Panc1 (cell line): ENCODE results near the gene CYSRT1. TPM values are rescaled to one million over a fixed set of nuclear protein-coding genes. Genes with fewer than 3 reads are reported as not detected.

ENCODE experiments used
- ATAC-seq: fragments of 200-7000 bp; cut with Tn5 transposase; 2 replicates; pipeline ENCODE4 v1.9.1; 2020; ENCODE audit warnings: mild to moderate bottlenecking, moderate library complexity
- BruUV-seq: library from RNA; stranded (reverse); fragments of 400-500 nt; replicated peaks from 2 replicates; lab custom pipeline; 2021; lab: Mats Ljungman, UMichigan
- CTCF ChIA-PET: fragments of 300-600 bp; sonication (Branson Sonifier 250); formaldehyde crosslinking; loops from one replicate; lab custom pipeline; 2022; ENCODE audit warnings: antibody characterized with exemption; lab: Charles Lee
- POLR2A ChIA-PET: fragments of 300-600 bp; sonication (Branson Sonifier 250); formaldehyde crosslinking; loops from one replicate; lab custom pipeline; 2022; ENCODE audit warnings: antibody characterized with exemption; lab: Charles Lee
- DNase-seq: peaks from one replicate; pipeline ENCODE4 v3.0.0-alpha.2; 2010; ENCODE audit warnings: low read depth, low spot score
- H3K27ac ChIP-seq: 2 replicates; pipeline ENCODE4 v1.5.1; 2011; ENCODE audit warnings: mild to moderate bottlenecking, low read length, inconsistent platforms
- H3K27me3 ChIP-seq: fragments of 200-500 bp; sonication (Bioruptor generic); 2 replicates; pipeline ENCODE4 v1.6.0; 2014; ENCODE audit warnings: low read length, inconsistent platforms; ENCODE audit not compliant: control insufficient read depth, insufficient read depth
- H3K36me3 ChIP-seq: fragments of 200-500 bp; sonication (Bioruptor generic); 2 replicates; pipeline ENCODE4 v1.5.1; 2014; ENCODE audit warnings: inconsistent platforms, mild to moderate bottlenecking, low read length, moderate library complexity; ENCODE audit not compliant: control insufficient read depth, insufficient read depth
- H3K4me1 ChIP-seq: 2 replicates; pipeline ENCODE4 v1.5.1; 2011; ENCODE audit warnings: inconsistent platforms, mild to moderate bottlenecking, low read length, moderate library complexity; ENCODE audit not compliant: control insufficient read depth, insufficient read depth
- H3K4me3 ChIP-seq, 2 experiments: 2 replicates each; pipeline ENCODE4 v1.5.1; 2011 to 2012; ENCODE audit warnings: low read depth in 2 of 2, low read length in 2 of 2, mild to moderate bottlenecking in 2 of 2, inconsistent platforms in 1 of 2, moderate library complexity in 1 of 2
- H3K9me3 ChIP-seq: fragments of 200-500 bp; sonication (Bioruptor generic); 2 replicates; pipeline ENCODE4 v1.5.1; 2014; ENCODE audit warnings: low read depth, mild to moderate bottlenecking, inconsistent platforms, low read length, moderate library complexity; ENCODE audit not compliant: control insufficient read depth, insufficient read depth
- POLR2AphosphoS5 ChIP-seq: IDR thresholded peaks from 2 replicates; pipeline ENCODE4 v1.6.1; 2012; ENCODE audit warnings: mild to moderate bottlenecking, low read depth, low read length, moderate library complexity
- SIN3A ChIP-seq: IDR thresholded peaks from 2 replicates; pipeline ENCODE4 v1.6.1; 2012; ENCODE audit warnings: low read depth, mild to moderate bottlenecking, low read length, moderate library complexity, borderline replicate concordance; ENCODE audit not compliant: insufficient read depth
- TCF7L2 ChIP-seq: IDR thresholded peaks from 2 replicates; pipeline ENCODE4 v1.6.1; 2011; ENCODE audit warnings: mild to moderate bottlenecking, low read depth, low read length, inconsistent platforms
- in situ Hi-C: cut with HindIII; loops from 2 replicates; pipeline ENCODE4 v1.10.0; 2016; ENCODE audit warnings: low sequenced_read_pairs, low pct_unique_long_range_greater_than_20kb
- intact Hi-C: fragments of 100-400 bp; cut with micrococcal nuclease; formaldehyde crosslinking; loops from one replicate; pipeline ENCODE4 v1.10.0; 2022; ENCODE audit not compliant: unreplicated experiment
- total RNA-seq: library from RNA; stranded (reverse); gene quantifications from one replicate; pipeline ENCODE4 v1.2.1, GENCODE V29; 2021; ENCODE audit not compliant: unreplicated experiment
- TF ChIP-seq, protein P1 (sequence below): fragments of 450-650 bp; IDR thresholded peaks from 2 replicates; pipeline ENCODE4 v1.5.1; 2017; ENCODE audit warnings: mild to moderate bottlenecking
- TF ChIP-seq, protein P2 (sequence below), 2 experiments: IDR thresholded peaks; 2 replicates each; pipeline ENCODE4 v1.6.1; 2011 to 2012; ENCODE audit warnings: low read depth in 2 of 2, control low read depth in 1 of 2, low read length in 1 of 2, mild to moderate bottlenecking in 1 of 2, moderate library complexity in 1 of 2; ENCODE audit not compliant: insufficient read depth in 1 of 2

CYSRT1 gene
- total RNA-seq, 1 experiment from 2014 or later, result 0.67 TPM

DNA sequence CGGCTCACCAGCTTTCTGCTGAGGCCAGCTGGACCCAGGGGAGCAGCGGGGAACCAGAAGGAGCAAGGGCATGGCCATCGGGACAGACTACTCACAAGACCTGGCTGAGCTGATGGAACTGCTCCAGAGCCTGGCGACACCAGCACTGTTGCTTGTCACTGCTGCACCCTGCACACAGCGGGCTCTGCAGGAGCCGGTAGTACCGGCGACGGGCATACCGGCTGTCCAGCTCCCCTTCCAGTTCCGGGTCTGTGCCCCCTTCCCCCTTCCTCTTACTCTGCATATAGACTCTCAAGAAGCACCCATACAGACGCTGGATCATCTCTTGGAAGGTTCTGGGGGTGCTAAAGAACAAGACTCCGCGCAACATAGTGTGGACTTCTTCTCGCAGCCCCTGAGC is 37.6 kb upstream of the CYSRT1 start:
- H3K4me3 ChIP-seq, result peak overlapping the region; percentile 88 to 89
- in situ Hi-C loops (no loop called here), intact Hi-C loops (no loop called here)
- ChIA-PET POLR2A (no interaction called here), CTCF (no interaction called here)
- no TSS peak for BruUV-seq
- no peaks in the 10 kb centered on the region for H3K27me3 ChIP-seq
- no peaks in the 10 kb centered on the region for H3K9me3 ChIP-seq
- H3K36me3 ChIP-seq, result no peaks in the 10 kb centered on the region; the same call in 1 of the 2 replicates
- DNase-seq (no peak), ATAC-seq (no peak)
- H3K4me1 ChIP-seq, result peaks cover 18% of the 10 kb centered on the region
- H3K27ac ChIP-seq, result peak overlapping the region; percentile 74
- TF ChIP-seq, protein P1, sequence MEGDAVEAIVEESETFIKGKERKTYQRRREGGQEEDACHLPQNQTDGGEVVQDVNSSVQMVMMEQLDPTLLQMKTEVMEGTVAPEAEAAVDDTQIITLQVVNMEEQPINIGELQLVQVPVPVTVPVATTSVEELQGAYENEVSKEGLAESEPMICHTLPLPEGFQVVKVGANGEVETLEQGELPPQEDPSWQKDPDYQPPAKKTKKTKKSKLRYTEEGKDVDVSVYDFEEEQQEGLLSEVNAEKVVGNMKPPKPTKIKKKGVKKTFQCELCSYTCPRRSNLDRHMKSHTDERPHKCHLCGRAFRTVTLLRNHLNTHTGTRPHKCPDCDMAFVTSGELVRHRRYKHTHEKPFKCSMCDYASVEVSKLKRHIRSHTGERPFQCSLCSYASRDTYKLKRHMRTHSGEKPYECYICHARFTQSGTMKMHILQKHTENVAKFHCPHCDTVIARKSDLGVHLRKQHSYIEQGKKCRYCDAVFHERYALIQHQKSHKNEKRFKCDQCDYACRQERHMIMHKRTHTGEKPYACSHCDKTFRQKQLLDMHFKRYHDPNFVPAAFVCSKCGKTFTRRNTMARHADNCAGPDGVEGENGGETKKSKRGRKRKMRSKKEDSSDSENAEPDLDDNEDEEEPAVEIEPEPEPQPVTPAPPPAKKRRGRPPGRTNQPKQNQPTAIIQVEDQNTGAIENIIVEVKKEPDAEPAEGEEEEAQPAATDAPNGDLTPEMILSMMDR, result no peak
- TF ChIP-seq POLR2AphosphoS5 (no peak), SIN3A (no peak), TCF7L2 (no peak)
- TF ChIP-seq, protein P2, sequence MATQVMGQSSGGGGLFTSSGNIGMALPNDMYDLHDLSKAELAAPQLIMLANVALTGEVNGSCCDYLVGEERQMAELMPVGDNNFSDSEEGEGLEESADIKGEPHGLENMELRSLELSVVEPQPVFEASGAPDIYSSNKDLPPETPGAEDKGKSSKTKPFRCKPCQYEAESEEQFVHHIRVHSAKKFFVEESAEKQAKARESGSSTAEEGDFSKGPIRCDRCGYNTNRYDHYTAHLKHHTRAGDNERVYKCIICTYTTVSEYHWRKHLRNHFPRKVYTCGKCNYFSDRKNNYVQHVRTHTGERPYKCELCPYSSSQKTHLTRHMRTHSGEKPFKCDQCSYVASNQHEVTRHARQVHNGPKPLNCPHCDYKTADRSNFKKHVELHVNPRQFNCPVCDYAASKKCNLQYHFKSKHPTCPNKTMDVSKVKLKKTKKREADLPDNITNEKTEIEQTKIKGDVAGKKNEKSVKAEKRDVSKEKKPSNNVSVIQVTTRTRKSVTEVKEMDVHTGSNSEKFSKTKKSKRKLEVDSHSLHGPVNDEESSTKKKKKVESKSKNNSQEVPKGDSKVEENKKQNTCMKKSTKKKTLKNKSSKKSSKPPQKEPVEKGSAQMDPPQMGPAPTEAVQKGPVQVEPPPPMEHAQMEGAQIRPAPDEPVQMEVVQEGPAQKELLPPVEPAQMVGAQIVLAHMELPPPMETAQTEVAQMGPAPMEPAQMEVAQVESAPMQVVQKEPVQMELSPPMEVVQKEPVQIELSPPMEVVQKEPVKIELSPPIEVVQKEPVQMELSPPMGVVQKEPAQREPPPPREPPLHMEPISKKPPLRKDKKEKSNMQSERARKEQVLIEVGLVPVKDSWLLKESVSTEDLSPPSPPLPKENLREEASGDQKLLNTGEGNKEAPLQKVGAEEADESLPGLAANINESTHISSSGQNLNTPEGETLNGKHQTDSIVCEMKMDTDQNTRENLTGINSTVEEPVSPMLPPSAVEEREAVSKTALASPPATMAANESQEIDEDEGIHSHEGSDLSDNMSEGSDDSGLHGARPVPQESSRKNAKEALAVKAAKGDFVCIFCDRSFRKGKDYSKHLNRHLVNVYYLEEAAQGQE (IDR thresholded peaks at IDR 0.05; ENCODE audit: insufficient read depth in 1 of 2, low read depth in 2 of 2, low read length in 1 of 2), result no peak

- H3K27ac ChIP-seq, result peak overlapping the region; percentile 74
- no peaks in the 10 kb centered on the region for H3K27me3 ChIP-seq
- DNase-seq, result no peak
- TF ChIP-seq SIN3A (no peak), TCF7L2 (no peak), POLR2AphosphoS5 (no peak)
- TF ChIP-seq, protein P2 (IDR thresholded peaks at IDR 0.05; ENCODE audit: insufficient read depth in 1 of 2, low read depth in 2 of 2, low read length in 1 of 2), result no peak
- TF ChIP-seq, protein P1, result no peak
- intact Hi-C loops (no loop called here), in situ Hi-C loops (no loop called here)
- H3K4me3 ChIP-seq, result peak overlapping the region; percentile 88 to 89
- CTCF ChIA-PET, result no interaction called here
- ATAC-seq, result peak; percentile 7
- no TSS peak for BruUV-seq
- H3K4me1 ChIP-seq, result peaks cover 23% of the 10 kb centered on the region
- H3K9me3 ChIP-seq, result no peaks in the 10 kb centered on the region
- H3K36me3 ChIP-seq, result no peaks in the 10 kb centered on the region; the same call in 1 of the 2 replicates
- POLR2A ChIA-PET, result no interaction called here
Measured at GRCh38 chr9:137188086-137188489, 36.9 kb upstream of the CYSRT1 start.
